SK-N-SH treated with all-trans-retinoic acid at 6 μM for 48 hours (cell line): ENCODE results near the gene CLBA1.

ENCODE experiments used
- ATAC-seq: fragments of 200-7000 bp; cut with Tn5 transposase; 3 replicates; pipeline ENCODE4 v1.9.1; 2020; ENCODE audit warnings: mild to moderate bottlenecking, moderate library complexity
- ARNTL ChIP-seq: fragments of 450-650 bp; formaldehyde crosslinking; IDR thresholded peaks from 2 replicates; pipeline ENCODE4 v1.5.0; 2020; ENCODE audit warnings: low read depth, mild to moderate bottlenecking, moderate library complexity, borderline replicate concordance
- BACH2 ChIP-seq: fragments of 250-450 bp; sonication (Bioruptor Pico); IDR thresholded peaks from 2 replicates; pipeline ENCODE4 v1.9.0; 2021; ENCODE audit warnings: mild to moderate bottlenecking, borderline replicate concordance
- CREB5 ChIP-seq: fragments of 250-450 bp; sonication (Bioruptor Pico); IDR thresholded peaks from 2 replicates; pipeline ENCODE4 v1.5.1; 2020; ENCODE audit warnings: low read depth, mild to moderate bottlenecking, moderate library complexity
- ESRRG ChIP-seq: fragments of 250-450 bp; sonication (Bioruptor Pico); IDR thresholded peaks from 2 replicates; pipeline ENCODE4 v1.6.1; 2021; ENCODE audit warnings: mild to moderate bottlenecking
- GLIS3 ChIP-seq: fragments of 250-450 bp; sonication (Bioruptor Pico); IDR thresholded peaks from 2 replicates; pipeline ENCODE4 v1.5.0; 2020; ENCODE audit warnings: mild to moderate bottlenecking, moderate library complexity
- ISL1 ChIP-seq: fragments of 250-450 bp; sonication (Bioruptor Pico); IDR thresholded peaks from 2 replicates; pipeline ENCODE4 v2.1.2; 2022; ENCODE audit warnings: mild to moderate bottlenecking, moderate library complexity
- POU6F1 ChIP-seq: fragments of 250-450 bp; sonication (Bioruptor Pico); IDR thresholded peaks from 2 replicates; pipeline ENCODE4 v1.8.0; 2021; ENCODE audit warnings: low read depth, mild to moderate bottlenecking, moderate library complexity, borderline replicate concordance
- PPARA ChIP-seq: fragments of 250-450 bp; sonication (Bioruptor Pico); IDR thresholded peaks from 2 replicates; pipeline ENCODE4 v1.5.0; 2020; ENCODE audit warnings: mild to moderate bottlenecking, borderline replicate concordance
- RARB ChIP-seq: fragments of 250-450 bp; sonication (Bioruptor Pico); IDR thresholded peaks from 2 replicates; pipeline ENCODE4 v1.8.0; 2021; ENCODE audit warnings: mild to moderate bottlenecking, moderate library complexity
- SNAI2 ChIP-seq: fragments of 250-450 bp; sonication (Bioruptor Pico); IDR thresholded peaks from 2 replicates; pipeline ENCODE4 v1.5.0; 2020; ENCODE audit warnings: mild to moderate bottlenecking, moderate library complexity
- TCF4 ChIP-seq: fragments of 250-450 bp; sonication (Bioruptor Pico); IDR thresholded peaks from 2 replicates; pipeline ENCODE4 v1.8.0; 2021; ENCODE audit warnings: mild to moderate bottlenecking, moderate library complexity, borderline replicate concordance
- TOX ChIP-seq: fragments of 250-450 bp; sonication (Bioruptor Pico); IDR thresholded peaks from 2 replicates; pipeline ENCODE4 v1.8.0; 2021; ENCODE audit warnings: mild to moderate bottlenecking, moderate library complexity, borderline replicate concordance
- TSHZ2 ChIP-seq: fragments of 250-450 bp; sonication (Bioruptor Pico); IDR thresholded peaks from 2 replicates; pipeline ENCODE4 v1.5.0; 2020; ENCODE audit warnings: mild to moderate bottlenecking, moderate library complexity
- ZC3H10 ChIP-seq: fragments of 250-450 bp; sonication (Bioruptor Pico); IDR thresholded peaks from 2 replicates; pipeline ENCODE4 v1.5.1; 2021; ENCODE audit warnings: mild to moderate bottlenecking, moderate library complexity
- ZFP3 ChIP-seq: fragments of 250-450 bp; sonication (Bioruptor Pico); IDR thresholded peaks from 2 replicates; pipeline ENCODE4 v1.5.0; 2020; ENCODE audit warnings: mild to moderate bottlenecking, moderate library complexity
- ZFP30 ChIP-seq: fragments of 450-650 bp; formaldehyde crosslinking; IDR thresholded peaks from 2 replicates; pipeline ENCODE4 v1.5.0; 2022; ENCODE audit warnings: mild to moderate bottlenecking, moderate library complexity
- ZNF565 ChIP-seq: fragments of 450-650 bp; formaldehyde crosslinking; conservative IDR thresholded peaks from 2 replicates; pipeline ENCODE4 v1.5.0; 2020; ENCODE audit warnings: low read depth, mild to moderate bottlenecking, moderate library complexity
- ZNF70 ChIP-seq: fragments of 450-650 bp; formaldehyde crosslinking; IDR thresholded peaks from 2 replicates; pipeline ENCODE4 v1.5.0; 2020; ENCODE audit warnings: mild to moderate bottlenecking, moderate library complexity
- ZNF8 ChIP-seq: fragments of 450-650 bp; formaldehyde crosslinking; IDR thresholded peaks from 2 replicates; pipeline ENCODE4 v1.5.0; 2020; ENCODE audit warnings: mild to moderate bottlenecking, moderate library complexity
- TF ChIP-seq, protein P1 (sequence below): fragments of 250-450 bp; sonication (Bioruptor Pico); IDR thresholded peaks from 2 replicates; pipeline ENCODE4 v1.8.0; 2020; ENCODE audit warnings: mild to moderate bottlenecking, moderate library complexity, borderline replicate concordance
- TF ChIP-seq, protein P2 (sequence below): fragments of 250-450 bp; sonication (Bioruptor Pico); IDR thresholded peaks from 2 replicates; pipeline ENCODE4 v1.5.1; 2021; ENCODE audit warnings: mild to moderate bottlenecking, moderate library complexity

The CLBA1 gene

GRCh38 chr14:104999361-104999760 lies 13.8 kb downstream of the CLBA1 start:
- no peak for TF ChIP-seq ZFP3
- TF ChIP-seq SNAI2: no peak
- no peak for ATAC-seq

DNA sequence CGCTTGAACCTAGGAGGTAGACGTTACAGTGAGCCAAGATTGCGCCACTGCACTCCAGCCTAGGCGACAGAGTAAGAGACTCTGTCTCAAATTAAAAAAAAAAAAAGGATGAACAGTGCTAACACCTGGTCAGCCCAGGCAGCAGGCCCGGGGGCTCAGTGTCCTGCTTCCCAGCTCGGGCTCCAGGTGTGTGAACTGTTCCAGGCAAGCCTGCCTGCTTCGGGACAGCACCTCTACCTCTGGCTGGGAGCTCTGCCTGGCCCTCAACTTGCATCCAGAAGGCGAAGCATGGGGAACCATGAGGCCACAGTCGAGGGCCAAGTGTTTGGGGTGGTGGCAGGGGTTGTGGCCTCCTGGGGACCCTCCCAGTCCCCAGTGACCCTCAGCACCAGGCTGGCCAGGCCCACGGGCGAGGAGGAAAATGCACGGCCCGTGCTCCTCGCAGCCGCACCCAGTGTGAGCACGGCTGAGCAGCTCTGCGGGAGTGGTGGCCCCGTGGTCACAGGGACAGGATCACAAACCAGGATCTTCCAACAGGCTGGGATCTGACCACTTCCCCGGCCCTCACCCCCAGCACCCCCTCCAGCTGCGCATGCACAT lies 19.8 kb downstream of the CLBA1 start:
- TF ChIP-seq PPARA (no peak), ESRRG (CRISPR knock-in tag) (no peak), ZNF565 (CRISPR knock-in tag) (no peak), SNAI2 (no peak)
- peak; percentile 13; the same call in 2 of the 3 replicates for ATAC-seq

DNA sequence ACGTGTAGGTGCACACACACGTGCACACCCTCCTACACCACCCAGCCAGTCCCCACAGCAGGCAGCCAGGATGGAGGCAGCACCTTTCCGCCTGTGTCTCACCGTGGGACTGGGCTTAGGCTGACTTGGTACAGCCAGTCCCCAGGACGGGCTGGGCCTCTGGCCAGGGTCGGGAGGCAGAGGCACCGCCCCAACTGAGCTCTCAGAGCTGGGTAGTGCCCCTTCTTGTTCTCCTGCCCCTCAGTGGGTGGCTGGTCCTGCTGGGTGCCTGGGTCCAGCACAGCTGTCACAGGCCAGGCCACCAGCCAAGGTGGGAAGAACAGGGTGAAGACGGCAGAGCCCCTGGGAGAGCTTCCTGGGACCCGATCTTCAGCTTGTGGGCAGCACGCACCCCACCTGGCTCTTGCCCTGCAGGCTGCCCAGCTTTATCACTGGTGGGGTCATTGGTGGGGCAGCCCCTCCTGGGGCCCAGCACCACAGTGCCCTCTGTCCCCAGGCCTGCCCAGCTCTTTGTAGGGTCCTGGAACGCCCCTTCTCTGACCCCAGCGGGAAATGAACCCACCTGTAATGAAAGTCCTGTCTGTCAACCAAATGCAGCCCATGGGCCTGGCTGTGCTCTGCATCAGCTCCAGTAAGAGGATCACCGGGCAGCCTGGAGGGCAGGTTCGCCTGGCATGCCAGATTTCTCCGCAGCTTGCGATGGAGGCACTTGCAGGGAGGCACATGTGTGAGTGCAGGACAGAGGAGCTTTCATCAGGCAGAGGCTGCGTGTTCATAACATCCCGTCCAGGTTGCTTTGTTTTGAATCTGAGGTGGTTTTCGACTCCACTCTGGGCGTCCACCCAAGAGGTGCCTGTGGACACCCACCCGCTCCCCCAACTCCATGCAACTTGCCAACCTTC lies 20.6 kb downstream of the CLBA1 start:
- TF ChIP-seq TSHZ2 (CRISPR knock-in tag) (no peak), ZFP30 (CRISPR knock-in tag) (no peak), ISL1 (no peak), TCF4 (CRISPR knock-in tag) (no peak), CREB5 (CRISPR knock-in tag) (no peak), BACH2 (CRISPR knock-in tag) (no peak), ZC3H10 (CRISPR knock-in tag) (no peak), RARB (no peak), ZNF8 (CRISPR knock-in tag) (no peak), TOX (CRISPR knock-in tag) (no peak), ARNTL (CRISPR knock-in tag) (no peak), GLIS3 (no peak), ZNF70 (CRISPR knock-in tag) (no peak)
- TF ChIP-seq, protein P1, sequence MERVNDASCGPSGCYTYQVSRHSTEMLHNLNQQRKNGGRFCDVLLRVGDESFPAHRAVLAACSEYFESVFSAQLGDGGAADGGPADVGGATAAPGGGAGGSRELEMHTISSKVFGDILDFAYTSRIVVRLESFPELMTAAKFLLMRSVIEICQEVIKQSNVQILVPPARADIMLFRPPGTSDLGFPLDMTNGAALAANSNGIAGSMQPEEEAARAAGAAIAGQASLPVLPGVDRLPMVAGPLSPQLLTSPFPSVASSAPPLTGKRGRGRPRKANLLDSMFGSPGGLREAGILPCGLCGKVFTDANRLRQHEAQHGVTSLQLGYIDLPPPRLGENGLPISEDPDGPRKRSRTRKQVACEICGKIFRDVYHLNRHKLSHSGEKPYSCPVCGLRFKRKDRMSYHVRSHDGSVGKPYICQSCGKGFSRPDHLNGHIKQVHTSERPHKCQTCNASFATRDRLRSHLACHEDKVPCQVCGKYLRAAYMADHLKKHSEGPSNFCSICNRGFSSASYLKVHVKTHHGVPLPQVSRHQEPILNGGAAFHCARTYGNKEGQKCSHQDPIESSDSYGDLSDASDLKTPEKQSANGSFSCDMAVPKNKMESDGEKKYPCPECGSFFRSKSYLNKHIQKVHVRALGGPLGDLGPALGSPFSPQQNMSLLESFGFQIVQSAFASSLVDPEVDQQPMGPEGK: no peak
- TF ChIP-seq, protein P2, sequence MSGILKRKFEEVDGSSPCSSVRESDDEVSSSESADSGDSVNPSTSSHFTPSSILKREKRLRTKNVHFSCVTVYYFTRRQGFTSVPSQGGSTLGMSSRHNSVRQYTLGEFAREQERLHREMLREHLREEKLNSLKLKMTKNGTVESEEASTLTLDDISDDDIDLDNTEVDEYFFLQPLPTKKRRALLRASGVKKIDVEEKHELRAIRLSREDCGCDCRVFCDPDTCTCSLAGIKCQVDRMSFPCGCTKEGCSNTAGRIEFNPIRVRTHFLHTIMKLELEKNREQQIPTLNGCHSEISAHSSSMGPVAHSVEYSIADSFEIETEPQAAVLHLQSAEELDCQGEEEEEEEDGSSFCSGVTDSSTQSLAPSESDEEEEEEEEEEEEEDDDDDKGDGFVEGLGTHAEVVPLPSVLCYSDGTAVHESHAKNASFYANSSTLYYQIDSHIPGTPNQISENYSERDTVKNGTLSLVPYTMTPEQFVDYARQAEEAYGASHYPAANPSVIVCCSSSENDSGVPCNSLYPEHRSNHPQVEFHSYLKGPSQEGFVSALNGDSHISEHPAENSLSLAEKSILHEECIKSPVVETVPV: no peak

DNA sequence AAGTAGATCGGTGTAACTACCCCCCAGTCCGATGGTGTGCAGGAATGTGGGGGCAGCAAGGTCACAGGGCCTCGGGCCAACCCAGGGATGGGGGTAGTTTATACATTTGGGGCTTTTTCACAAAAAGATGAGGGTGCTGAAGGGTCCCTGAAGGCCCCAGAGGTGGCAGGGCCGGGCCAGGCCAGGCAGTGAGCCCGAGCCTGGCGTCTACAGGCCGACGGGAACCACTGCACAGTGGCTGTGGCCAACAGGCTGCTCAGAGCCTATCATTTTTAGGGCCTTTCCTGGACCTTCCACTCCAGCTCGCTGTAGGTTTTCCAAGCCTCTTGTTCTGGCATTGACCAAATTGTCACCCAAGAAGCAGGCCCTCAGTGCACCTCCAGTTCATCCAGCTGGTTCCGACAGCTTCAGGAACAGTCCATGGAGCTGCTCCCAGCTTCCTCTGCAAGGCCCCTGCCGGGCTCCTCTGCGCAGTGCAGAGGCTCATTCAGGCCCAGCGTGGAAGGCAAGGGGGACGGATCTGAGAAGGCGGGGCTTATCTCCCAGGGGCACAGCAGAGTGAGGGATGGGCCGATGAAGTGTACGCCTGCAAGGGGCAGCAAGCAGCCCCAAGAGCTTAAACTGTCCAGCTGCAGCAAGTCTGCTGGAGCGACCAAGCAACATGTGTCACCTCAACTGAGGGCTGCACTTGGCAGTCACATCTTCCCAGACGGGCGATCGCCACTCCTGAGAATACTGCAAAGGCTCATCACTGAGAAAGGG lies 21.4 kb downstream of the CLBA1 start:
- ATAC-seq: no peak
- TF ChIP-seq BACH2 (CRISPR knock-in tag) (no peak), ZNF8 (CRISPR knock-in tag) (no peak), CREB5 (CRISPR knock-in tag) (no peak), SNAI2 (no peak), TCF4 (CRISPR knock-in tag) (no peak), ARNTL (CRISPR knock-in tag) (no peak), ZNF565 (CRISPR knock-in tag) (no peak), ISL1 (no peak), GLIS3 (no peak), POU6F1 (CRISPR knock-in tag) (no peak), ZFP30 (CRISPR knock-in tag) (no peak), ZNF70 (CRISPR knock-in tag) (no peak)
- TF ChIP-seq, protein P1: no peak

More for the DNA sequence above, 20.6 kb downstream of the CLBA1 start:
- peak; percentile 39 for ATAC-seq
